HG02759 (cell line): ENCODE measurements around the gene TLCD3B.

Experiments used
- ATAC-seq: cut with Tn5 transposase; IDR thresholded peaks from one replicate; pipeline ENCODE4 v1.9.1; 2021; ENCODE audit warnings: mild to moderate bottlenecking, moderate library complexity; ENCODE audit not compliant: unreplicated experiment

Gene TLCD3B

DNA sequence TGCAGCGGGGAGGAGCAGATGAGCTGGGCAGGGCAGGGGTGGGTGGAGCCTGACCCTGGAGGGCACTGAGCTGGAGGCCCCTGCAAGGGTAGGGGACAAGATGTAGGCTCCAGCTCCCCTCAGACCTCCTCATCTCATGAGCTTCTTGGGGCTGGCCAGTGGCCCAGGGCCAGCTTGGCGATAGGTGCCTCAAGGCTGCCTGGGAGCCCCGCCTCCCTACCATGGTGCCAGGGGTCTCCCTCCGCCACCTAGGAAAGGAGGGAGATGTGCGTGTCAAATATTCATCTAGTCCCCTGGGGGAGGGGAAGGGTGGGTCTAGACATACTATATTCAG lies 39.5 kb downstream of the TLCD3B start:
- no peak for ATAC-seq

- no peak for ATAC-seq
Observed at GRCh38 chr16:29990883-29991570, 40.0 kb downstream of the TLCD3B start.

GRCh38 chr16:29990034-29990433 lies 41.0 kb downstream of the TLCD3B start:
- ATAC-seq, result no peak

GRCh38 chr16:29989111-29989858 lies 41.8 kb downstream of the TLCD3B start:
- ATAC-seq, result no peak

DNA sequence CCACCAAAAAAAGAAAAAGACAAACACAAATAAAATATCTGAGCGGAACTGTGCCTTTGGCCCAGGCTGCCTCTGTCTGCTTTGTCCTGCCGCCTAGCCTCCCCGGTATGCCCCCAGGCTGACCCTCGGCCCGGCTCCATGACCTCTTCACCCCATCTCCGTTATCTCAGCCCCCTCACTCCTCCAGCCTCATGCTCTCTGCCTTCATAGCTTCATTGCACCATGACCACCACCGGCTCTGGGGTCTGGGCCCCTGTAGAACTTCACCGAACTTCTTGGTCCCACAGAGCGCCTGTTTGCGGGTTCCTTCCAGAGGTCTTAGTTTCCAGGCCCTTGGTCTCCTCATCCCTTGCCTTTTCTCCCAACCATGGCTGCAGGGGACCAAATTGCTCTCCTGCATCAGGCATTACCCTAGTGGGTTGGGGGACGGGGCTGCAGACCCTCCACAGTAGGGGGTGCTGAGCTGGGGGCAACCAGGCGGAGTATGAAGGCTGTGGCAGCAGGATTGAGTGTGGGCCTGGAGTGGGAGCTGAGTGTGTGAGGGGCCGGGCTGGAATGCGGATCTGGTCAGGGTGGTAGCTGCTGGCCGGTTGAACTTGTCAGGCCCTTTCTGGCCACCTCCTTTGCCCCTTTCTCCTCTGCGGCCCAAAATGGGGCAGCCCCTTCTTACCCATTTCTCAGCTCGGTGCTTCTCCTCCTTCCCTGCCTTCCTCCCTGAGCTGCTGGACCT lies 42.6 kb downstream of the TLCD3B start:
- no peak for ATAC-seq

- no peak for ATAC-seq
Observed at GRCh38 chr16:29987371-29988085, 43.5 kb downstream of the TLCD3B start.

GRCh38 chr16:29986931-29987330 lies 44.1 kb downstream of the TLCD3B start:
- ATAC-seq, result no peak

DNA sequence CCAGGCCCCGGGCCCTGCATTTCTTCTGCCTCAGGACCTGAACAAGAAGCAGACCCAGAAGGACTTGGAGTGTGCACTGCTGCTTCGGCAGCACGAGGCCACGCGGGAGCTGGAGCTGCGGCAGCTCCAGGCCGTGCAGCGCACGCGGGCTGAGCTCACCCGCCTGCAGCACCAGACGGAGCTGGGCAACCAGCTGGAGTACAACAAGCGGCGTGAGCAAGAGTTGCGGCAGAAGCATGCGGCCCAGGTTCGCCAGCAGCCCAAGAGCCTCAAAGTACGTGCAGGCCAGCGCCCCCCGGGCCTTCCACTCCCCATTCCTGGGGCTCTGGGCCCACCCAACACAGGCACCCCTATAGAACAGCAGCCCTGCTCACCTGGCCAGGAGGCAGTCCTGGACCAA lies 44.8 kb downstream of the TLCD3B start:
- no peak for ATAC-seq

DNA sequence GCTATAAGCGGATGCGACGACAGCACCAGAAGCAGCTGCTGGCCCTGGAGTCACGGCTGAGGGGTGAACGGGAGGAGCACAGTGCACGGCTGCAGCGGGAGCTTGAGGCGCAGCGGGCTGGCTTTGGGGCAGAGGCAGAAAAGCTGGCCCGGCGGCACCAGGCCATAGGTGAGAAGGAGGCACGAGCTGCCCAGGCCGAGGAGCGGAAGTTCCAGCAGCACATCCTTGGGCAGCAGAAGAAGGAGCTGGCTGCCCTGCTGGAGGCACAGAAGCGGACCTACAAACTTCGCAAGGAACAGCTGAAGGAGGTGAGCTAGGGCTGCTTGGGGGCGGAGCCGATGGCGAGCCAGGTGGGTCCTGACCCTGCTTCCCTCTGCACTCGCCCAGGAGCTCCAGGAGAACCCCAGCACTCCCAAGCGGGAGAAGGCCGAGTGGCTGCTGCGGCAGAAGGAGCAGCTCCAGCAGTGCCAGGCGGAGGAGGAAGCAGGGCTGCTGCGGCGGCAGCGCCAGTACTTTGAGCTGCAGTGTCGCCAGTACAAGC lies 45.7 kb downstream of the TLCD3B start:
- ATAC-seq, result no peak

- ATAC-seq, result no peak
Observed at GRCh38 chr16:29984764-29985147, 46.3 kb downstream of the TLCD3B start.

DNA sequence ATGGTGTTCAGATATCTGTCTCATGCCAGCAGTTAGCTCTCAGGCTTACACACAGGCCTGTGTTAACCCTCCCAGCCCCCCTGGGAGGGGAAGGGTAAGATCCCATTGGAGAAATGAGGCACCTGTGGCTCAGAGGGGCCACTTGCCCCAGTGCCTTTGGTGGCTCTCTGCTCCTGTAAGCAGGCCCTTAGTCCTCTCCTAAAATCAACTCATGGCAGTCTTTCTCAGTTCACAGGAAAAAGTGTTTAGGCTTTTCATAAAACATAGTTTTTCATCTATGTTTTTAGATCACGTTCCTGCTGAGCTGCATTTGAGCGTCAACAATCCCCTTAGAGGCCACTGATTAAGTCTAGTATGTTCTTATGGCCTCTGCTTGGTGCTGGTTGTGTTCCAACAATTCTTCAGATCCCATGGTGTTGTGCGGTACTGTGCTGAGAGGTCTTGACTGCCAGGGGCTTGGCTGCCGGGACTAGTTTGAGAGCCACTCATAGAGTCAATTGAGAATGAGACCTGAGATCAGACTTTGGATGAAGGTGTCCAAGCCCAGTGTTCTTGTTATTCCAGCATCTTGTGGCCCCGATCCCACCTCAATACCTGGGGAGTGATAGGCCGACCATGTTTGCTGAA lies 46.8 kb downstream of the TLCD3B start:
- no peak for ATAC-seq

DNA sequence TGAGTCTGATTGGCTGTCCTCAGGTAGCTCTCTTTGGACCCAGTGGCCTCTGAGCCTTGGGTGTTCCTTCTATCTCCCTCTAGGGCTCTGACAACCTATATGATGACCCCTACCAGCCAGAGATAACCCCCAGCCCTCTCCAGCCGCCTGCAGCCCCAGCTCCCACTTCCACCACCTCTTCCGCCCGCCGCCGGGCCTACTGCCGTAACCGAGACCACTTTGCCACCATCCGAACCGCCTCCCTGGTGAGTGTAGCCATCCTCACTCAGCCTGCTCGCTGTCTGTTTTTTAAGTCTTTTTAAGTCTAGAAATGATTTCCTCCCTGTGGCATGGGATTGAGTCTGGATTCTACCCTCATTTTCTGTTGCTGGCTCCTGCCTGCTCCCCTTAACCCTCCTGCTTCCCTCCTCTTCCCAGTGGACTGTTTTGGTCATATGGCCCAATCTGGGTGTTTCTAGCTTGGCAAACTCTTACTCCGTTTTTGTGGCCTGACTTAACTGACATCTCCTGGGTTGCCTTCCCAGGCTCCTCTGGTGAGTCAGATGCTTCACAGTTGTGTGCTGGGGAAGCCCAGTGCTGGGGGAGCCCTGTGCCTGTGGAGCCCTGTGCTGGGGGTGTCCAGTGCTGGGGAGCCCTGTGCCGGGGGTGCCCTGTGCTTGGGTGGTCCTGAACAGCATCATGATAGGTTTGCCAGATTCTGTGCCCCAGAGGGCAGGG lies 47.5 kb downstream of the TLCD3B start:
- no peak for ATAC-seq

GRCh38 chr16:29982560-29983419 lies 48.3 kb downstream of the TLCD3B start:
- no peak for ATAC-seq

DNA sequence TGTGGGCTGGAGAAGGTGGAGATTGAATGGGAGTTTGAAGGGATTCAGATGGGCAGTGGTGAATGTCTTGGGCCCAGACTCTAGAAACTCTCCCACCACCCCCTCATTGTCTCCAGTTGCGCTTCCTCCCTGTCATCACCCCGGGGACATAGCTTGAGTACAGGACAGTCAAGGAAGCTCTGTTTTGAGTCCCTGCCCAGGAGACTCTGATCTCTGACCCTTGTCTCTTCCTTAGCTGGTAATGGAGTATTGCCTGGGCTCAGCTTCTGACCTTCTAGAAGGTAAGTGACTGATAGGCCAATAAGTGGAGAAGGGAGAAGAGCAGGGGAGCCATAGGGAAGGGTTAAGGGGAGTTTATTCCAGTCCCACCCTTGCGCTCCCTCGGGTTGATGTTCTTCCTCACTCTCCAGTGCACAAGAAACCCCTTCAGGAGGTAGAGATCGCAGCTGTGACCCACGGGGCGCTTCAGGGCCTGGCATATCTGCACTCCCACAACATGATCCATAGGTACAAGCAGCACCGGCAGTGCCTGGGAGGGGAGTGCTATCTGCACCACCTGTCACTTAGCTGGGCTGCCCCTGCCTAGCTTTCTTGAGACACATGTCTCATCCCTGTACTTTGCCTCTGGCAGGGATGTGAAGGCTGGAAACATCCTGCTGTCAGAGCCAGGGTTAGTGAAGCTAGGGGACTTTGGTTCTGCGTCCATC lies 52.4 kb downstream of the TLCD3B start:
- no peak for ATAC-seq

- no peak for ATAC-seq
Observed at GRCh38 chr16:29978081-29978480, 53.0 kb downstream of the TLCD3B start.

DNA sequence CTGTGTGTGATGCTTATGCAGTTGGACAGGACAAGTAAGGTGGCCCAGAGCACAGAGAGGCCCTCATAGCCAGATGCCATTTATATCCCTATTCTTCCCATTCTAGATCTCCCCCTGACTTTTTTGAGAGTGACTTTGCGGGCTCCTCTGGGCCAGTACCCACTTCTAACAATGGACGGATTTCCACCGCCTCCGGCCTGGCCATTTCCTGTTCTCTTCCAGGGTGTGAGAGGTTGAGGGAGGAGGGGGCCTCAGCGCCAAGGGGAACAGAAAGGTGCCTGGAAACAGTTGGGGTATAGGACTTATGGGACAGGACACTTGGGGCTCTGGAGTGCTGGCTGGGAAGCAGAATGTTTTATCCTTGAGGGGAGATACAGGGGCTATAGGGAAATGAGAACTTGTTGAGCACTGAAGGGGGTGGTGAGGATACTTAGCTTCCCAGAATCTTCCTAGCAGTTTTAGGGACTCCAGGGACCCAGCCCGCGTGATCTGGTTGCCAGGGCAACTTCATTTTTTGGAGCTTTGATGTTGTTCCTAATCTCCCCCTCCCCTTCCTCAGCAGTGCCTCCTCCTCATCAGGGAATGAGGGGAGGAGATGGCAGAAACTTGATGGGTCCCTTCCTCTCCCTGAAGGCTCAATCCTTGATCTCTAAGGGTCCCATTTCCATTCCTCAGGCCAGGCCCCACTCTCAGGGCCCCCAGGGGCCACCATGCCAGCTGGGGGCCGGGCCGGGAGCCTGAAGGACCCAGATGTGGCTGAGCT lies 53.8 kb downstream of the TLCD3B start:
- no peak for ATAC-seq

- ATAC-seq, result no peak
Observed at GRCh38 chr16:29975811-29976511, 55.1 kb downstream of the TLCD3B start.
